Tongue (tissue), 2 donors: Measurements from ENCODE around the gene TAF11L3. TPM values are rescaled to one million over a fixed set of nuclear protein-coding genes. Genes with fewer than 3 reads are reported as not detected.

Experiments used
- small RNA-seq: library from RNA; depleted of rRNA; stranded (forward); fragments of <200 nt; gene quantifications from one replicate; pipeline ENCODE3, GENCODE V24; 2014; ENCODE audit warnings: low replicate concordance
- total RNA-seq: library from RNA; depleted of rRNA; stranded (reverse); fragments of >200 nt; gene quantifications from one replicate; pipeline ENCODE4 v1.2.3, GENCODE V29; 2014

The TAF11L3 gene
- total RNA-seq, 1 donor from 2014 or later, result not detected

Small RNA genes lying within 50 kb of the gene (small RNA-seq; reads per million reads assigned to genes)
- not detected for gene AC106774.3

Other genes with a start within 250 kb of the TAF11L3 start
- not detected for gene TAF11L2, start 20.1 kb upstream of the TAF11L3 start, total RNA-seq
- not detected for gene TAF11L4, start 3.4 kb downstream of the TAF11L3 start, total RNA-seq
- gene TAF11L5, start 6.9 kb downstream of the TAF11L3 start, total RNA-seq, result not detected
- gene TAF11L6, start 10.3 kb downstream of the TAF11L3 start, total RNA-seq, result not detected
- not detected for gene TAF11L7, start 67.4 kb downstream of the TAF11L3 start, total RNA-seq
- not detected for gene TAF11L8, start 72.6 kb downstream of the TAF11L3 start, total RNA-seq
- not detected for gene TAF11L9, start 76.0 kb downstream of the TAF11L3 start, total RNA-seq
- gene TAF11L10, start 79.5 kb downstream of the TAF11L3 start, total RNA-seq, result not detected
- gene TAF11L11, start 85.8 kb downstream of the TAF11L3 start, total RNA-seq, result not detected
- not detected for gene TAF11L12, start 92.0 kb downstream of the TAF11L3 start, total RNA-seq
- gene TAF11L13, start 113.7 kb downstream of the TAF11L3 start, total RNA-seq, result not detected
- gene TAF11L14, start 116.1 kb downstream of the TAF11L3 start, total RNA-seq, result not detected